GM12891 (cell line): ENCODE results near the gene MOB3B.
"Not testable (repeated sequence)": the region's sequence is repeated elsewhere in the genome, so short reads cannot be mapped to it uniquely, and the experiment has no call there.

Source experiments
- DNase-seq: peaks from one replicate; pipeline ENCODE4 v3.0.0; 2011; ENCODE audit warnings: low spot score; ENCODE audit not compliant: insufficient read length
- FAIRE-seq: peaks from 2 replicates; lab custom pipeline; 2011; peaks lifted over from hg19 to GRCh38; lab: Jason Lieb, UNC
- PAX5 ChIP-seq: IDR thresholded peaks from 2 replicates; pipeline ENCODE4 v1.6.1; 2011; ENCODE audit warnings: low read length, moderate library complexity, mild to moderate bottlenecking; ENCODE audit not compliant: insufficient read depth, severe bottlenecking
- POLR2A ChIP-seq: IDR thresholded peaks from 2 replicates; pipeline ENCODE4 v1.6.1; 2011; ENCODE audit warnings: low read depth, low read length, control low read depth
- POLR2AphosphoS5 ChIP-seq: IDR thresholded peaks from 2 replicates; pipeline ENCODE4 v1.6.1; 2011; ENCODE audit warnings: low read depth, low read length, control low read depth
- POU2F2 ChIP-seq: IDR thresholded peaks from 2 replicates; pipeline ENCODE4 v1.6.1; 2011; ENCODE audit warnings: low read depth, mild to moderate bottlenecking, control low read depth, low read length, moderate library complexity
- SPI1 ChIP-seq: IDR thresholded peaks from 2 replicates; pipeline ENCODE4 v1.6.1; 2011; ENCODE audit warnings: low read depth, low read length, control low read depth
- TAF1 ChIP-seq: IDR thresholded peaks from 2 replicates; pipeline ENCODE4 v1.6.1; 2011; ENCODE audit warnings: low read depth, low read length, control low read depth

MOB3B gene

DNA sequence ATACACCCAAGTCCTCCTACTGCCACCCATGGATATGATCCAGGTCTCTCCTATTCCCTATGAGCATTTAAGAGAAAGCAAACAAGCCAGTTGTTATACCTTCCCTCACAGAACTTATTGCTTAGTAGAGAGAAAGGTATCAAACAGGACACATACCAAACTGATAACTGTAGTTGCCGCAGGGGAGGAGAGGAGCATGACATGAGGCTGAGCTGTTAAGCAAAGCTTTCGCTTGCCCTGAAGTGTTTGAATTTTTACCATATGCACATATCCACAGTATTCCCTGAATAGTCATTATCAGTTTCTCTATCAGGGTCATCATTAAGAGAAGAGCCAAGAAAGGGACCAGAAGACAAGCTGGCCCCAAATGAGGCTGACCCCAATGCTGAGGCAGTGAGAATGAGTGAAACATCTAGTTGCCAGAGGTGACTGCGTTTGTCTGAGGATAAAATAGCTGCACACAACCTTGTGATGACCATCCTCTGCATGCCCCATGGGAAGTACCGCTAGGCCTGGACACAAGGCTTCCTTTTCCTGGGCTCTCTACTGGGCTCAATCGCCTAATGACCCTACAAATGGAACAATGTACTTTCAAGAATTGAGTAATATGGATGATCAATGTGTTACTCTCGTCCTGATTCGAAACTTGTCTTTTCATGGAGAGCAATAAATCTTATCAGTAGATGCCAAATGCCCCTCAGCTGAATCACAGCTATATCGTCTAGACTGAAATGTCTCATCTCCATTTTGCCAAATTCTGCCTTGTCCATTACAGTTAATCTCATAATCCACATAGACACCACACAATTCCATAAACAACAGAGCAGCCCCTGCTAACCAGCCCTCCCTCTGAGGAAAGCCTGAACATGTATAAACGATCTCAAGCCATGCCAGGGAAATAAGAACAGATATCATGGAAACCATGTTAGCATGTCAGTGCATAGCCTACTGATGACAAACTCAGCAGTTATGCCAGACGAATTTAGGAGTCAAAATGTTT, 9.8 kb downstream of the MOB3B start:
- DNase-seq (no peak), FAIRE-seq (no peak)
- TF ChIP-seq POLR2AphosphoS5 (no peak), POU2F2 (no peak), TAF1 (no peak), SPI1 (no peak), POLR2A (no peak), PAX5 (no peak)

DNA sequence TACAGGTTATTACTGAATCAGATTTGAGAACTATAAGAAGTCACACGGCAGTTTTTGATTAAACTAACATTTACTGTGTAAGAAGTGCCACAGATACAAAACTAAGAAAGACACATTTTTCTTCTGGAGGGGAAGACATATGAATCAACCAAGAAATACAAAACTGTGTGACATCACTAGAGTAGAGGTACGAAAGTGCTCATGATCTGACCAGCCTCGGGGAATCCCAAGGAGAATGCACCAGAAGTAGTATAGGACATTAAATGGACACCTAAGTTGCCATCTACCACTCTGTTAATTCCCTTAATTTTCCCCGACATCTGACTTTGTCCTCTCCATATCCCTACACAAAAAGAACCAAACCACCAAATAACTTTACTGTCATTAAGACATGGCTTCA, 10.8 kb downstream of the MOB3B start:
- no peak for DNase-seq
- FAIRE-seq: no peak
- TF ChIP-seq TAF1 (no peak), POLR2A (no peak), PAX5 (no peak), POLR2AphosphoS5 (no peak), SPI1 (no peak), POU2F2 (no peak)

DNA sequence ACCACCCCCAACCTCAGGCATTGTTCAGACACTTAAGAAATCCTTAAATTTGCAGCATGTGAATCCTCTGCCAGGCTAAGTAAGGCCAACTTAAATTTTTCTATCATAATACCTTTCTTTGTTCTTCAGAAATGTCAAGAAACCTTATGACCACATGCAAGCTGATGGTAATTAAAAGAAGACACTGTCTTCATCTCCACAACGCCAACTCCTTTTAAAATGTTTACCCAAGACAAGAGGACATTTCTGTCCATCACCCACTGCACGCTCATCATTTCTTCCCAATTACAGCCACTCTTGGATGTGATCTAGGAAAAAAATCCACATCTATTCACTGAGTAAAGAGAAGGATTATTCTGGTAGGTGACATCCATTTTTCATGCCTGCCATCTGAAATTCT, 11.6 kb downstream of the MOB3B start:
- TF ChIP-seq TAF1 (no peak), SPI1 (no peak), POU2F2 (no peak), POLR2AphosphoS5 (no peak), PAX5 (no peak), POLR2A (no peak)
- DNase-seq (no peak), FAIRE-seq (no peak)

DNA sequence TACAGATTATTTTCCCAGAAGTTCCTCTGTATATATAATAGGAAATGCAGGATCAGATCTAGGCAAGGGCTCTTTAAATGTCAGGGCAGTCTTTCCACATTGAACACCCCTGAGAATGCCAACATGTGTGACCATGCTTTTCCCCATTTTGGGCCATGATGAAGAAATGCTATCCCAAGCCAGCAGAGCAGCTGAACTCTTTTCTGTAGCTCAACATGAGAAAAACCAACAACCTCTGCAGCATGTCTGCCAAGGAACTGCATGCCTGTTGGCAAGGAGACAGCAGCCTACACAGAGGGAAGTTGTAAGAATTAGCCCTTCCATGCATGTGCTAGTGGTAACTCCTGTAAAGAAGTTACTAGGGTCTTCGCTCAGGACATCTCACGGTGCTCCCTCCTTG, 15.1 kb downstream of the MOB3B start:
- DNase-seq (no peak), FAIRE-seq (no peak)
- TF ChIP-seq POLR2AphosphoS5: no peak
- TF ChIP-seq POU2F2: no peak
- TF ChIP-seq PAX5: no peak
- no peak for TF ChIP-seq POLR2A
- TF ChIP-seq TAF1: no peak
- no peak for TF ChIP-seq SPI1

DNA sequence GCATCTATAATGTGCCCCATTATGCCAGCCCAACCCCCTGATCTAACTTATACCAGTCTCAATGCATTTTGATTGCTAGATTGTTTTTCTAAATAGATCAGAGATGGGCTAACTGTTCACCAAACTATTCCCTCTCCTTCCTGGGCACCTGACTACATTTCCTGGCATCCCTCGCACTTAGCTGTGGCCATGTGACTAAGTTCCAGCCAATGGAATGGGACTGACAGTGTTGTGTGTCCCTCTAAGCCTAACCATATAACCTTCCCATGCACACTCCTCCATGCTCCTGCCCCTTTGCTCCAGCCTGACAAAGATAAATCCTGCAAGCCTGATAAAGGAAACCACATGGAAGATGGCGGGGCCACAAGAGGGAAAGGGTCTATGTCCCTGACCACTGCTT, 17.8 kb downstream of the MOB3B start:
- TF ChIP-seq SPI1: no peak
- no peak for TF ChIP-seq POU2F2
- TF ChIP-seq PAX5: no peak
- TF ChIP-seq POLR2A: no peak
- no peak for TF ChIP-seq TAF1
- TF ChIP-seq POLR2AphosphoS5: no peak
- no peak for DNase-seq
- FAIRE-seq: no peak

DNA sequence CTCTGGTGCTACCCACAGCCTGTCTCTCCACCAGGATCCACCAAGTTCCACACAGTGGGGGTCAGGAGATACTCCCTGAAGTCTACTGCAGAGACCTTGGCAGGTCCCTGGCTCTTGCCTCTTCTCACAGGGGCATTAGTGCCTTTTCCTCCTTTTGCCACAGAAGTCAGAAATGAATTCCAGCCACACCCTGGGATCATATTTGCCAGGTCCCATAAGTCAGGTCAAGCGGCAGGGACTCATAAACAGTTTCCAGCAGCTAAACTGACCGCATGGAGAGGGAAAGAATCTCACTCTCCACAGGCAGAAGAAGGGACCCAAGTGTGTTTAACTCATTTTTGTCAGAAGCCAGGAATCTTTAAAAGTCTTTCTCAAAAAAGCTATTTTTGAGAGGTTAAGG, 18.8 kb downstream of the MOB3B start:
- FAIRE-seq: no peak
- TF ChIP-seq POU2F2: no peak
- no peak for DNase-seq

DNA sequence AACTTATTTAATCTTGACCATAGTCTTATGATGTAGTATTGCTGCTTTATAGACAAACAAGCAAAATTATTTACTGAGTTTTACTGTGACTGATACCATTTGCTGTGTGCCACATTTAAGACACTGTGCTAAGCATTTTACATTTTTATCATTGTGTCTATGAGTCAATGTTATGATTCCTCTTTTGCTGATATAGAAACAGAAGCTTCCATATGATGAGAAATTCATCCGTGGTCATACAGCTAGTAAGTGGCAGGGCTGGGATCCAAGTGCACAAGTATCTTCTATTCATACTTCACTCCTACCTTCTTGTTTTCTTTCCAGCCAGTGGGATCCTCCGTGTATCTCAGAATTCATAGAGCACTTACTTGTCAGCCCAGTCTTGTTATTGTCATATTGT, 22.6 kb downstream of the MOB3B start:
- no peak for FAIRE-seq
- no peak for DNase-seq
- no peak for TF ChIP-seq PAX5

GRCh38 chr9:27505744-27506161, 23.9 kb downstream of the MOB3B start:
- DNase-seq: no peak
- FAIRE-seq: no peak
- TF ChIP-seq SPI1 (no peak), POU2F2 (no peak), TAF1 (no peak)

- no peak for FAIRE-seq
- TF ChIP-seq POLR2AphosphoS5 (no peak), SPI1 (no peak), PAX5 (no peak), TAF1 (no peak), POU2F2 (no peak), POLR2A (no peak)
- DNase-seq: no peak
These were observed 25.4 kb downstream of the MOB3B start for GRCh38 chr9:27504259-27504658.

- FAIRE-seq (no peak), DNase-seq (no peak)
- TF ChIP-seq TAF1 (no peak), POLR2AphosphoS5 (no peak), POLR2A (no peak), POU2F2 (no peak), SPI1 (no peak), PAX5 (no peak)
These were observed 26.0 kb downstream of the MOB3B start for GRCh38 chr9:27503623-27504022.

- not testable (repeated sequence) for DNase-seq, FAIRE-seq
These were observed 28.7 kb downstream of the MOB3B start for GRCh38 chr9:27500902-27501301.
